Neuron (in vitro differentiated cells): Measurements from ENCODE around the gene WFIKKN2.
"Not testable (repeated sequence)": the region's sequence is repeated elsewhere in the genome, so short reads cannot be mapped to it uniquely, and the experiment has no call there.

Experiments
- H2AFZ ChIP-seq: one replicate; pipeline ENCODE4 v1.6.1; 2013; ENCODE audit warnings: low read depth, mild to moderate bottlenecking, inconsistent platforms, low read length, moderate library complexity
- H3K27me3 ChIP-seq: one replicate; pipeline ENCODE4 v1.6.1; 2013; ENCODE audit warnings: low read length; ENCODE audit not compliant: insufficient read depth
- H3K36me3 ChIP-seq: one replicate; pipeline ENCODE4 v1.6.1; 2013; ENCODE audit warnings: low read length; ENCODE audit not compliant: insufficient read depth
- H3K4me1 ChIP-seq: one replicate; pipeline ENCODE4 v1.6.1; 2013; ENCODE audit warnings: low read length; ENCODE audit not compliant: insufficient read depth
- H3K4me3 ChIP-seq: 2 replicates; pipeline ENCODE4 v1.5.1; 2013; ENCODE audit warnings: mild to moderate bottlenecking, low read length, moderate library complexity
- H3K9me3 ChIP-seq: one replicate; pipeline ENCODE4 v1.6.1; 2013; ENCODE audit warnings: low read length

WFIKKN2 gene

DNA sequence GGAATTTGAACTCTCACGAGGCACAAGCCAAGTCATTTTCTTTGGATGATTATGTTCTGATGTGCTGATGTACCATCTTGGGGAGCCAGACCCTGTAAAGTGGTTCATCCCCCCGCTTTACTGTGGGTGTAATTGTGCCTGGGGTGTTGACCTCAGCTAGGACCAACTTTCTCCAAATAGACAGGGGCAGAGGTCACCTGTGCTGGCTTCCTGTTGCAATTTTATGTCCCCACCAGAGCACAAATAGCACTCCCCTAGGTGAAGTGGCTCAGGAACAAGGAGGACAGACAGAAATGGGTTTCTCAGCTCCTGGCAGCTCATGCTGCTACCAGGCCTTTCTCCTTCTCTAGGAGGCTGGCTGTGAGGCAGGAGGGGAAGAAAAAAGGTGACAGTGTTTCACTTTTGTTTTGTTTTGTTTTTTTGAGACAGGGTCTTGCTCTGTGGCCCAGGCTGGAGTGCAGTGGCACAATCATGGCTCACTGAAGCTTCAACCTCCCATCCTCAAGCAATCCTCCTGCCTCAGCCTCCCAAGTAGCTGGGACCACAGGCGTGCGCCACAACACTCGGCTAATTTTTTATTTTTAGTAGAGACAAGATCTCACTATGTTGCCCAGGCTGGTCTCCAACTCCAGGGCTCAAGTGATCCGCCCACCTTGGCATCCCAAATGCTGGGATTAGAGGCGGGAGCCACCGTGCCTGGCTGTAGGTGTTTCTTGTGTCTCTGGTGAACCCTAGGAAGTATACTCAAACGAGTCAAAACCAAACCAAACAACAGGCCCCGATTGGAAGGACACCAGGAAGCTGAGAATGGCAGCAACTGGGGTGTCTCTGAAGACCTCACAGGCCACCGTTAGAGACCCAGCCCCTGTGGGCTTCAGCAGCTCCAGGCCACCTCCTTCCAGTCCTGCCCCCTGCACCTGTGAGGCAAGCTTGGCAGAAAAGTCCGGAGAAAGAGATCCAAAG, 32.5 kb upstream of the WFIKKN2 start:
- no peaks in the 10 kb centered on the region for H3K36me3 ChIP-seq
- no peak overlapping the region for H2AFZ ChIP-seq
- H3K4me1 ChIP-seq, result no peaks in the 10 kb centered on the region
- no peaks in the 10 kb centered on the region for H3K9me3 ChIP-seq
- no peak overlapping the region for H3K4me3 ChIP-seq
- H3K27me3 ChIP-seq, result no peaks in the 10 kb centered on the region

DNA sequence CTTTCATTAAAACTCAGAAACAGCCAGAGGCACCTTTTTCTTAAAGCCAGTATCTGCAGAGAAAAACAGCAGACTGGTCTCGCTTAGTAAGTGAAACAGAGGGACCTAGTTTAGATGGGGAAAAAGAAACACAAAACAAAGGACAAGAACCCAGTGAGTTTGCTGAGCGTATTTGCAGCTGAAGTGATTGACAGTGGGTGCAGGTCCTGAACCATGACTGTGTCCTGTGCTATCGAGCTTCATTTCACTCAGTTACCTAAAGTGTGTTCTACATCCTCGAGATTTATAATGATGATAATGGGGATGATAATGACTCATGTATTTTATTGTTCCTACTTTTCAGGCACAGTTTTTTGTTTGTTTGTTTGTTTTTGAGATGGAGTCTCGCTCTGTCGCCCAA, 31.7 kb upstream of the WFIKKN2 start:
- Histone ChIP-seq H3K4me3 (no peak overlapping the region), H3K4me1 (no peaks in the 10 kb centered on the region), H2AFZ (no peak overlapping the region), H3K36me3 (no peaks in the 10 kb centered on the region), H3K27me3 (no peaks in the 10 kb centered on the region), H3K9me3 (no peaks in the 10 kb centered on the region)

DNA sequence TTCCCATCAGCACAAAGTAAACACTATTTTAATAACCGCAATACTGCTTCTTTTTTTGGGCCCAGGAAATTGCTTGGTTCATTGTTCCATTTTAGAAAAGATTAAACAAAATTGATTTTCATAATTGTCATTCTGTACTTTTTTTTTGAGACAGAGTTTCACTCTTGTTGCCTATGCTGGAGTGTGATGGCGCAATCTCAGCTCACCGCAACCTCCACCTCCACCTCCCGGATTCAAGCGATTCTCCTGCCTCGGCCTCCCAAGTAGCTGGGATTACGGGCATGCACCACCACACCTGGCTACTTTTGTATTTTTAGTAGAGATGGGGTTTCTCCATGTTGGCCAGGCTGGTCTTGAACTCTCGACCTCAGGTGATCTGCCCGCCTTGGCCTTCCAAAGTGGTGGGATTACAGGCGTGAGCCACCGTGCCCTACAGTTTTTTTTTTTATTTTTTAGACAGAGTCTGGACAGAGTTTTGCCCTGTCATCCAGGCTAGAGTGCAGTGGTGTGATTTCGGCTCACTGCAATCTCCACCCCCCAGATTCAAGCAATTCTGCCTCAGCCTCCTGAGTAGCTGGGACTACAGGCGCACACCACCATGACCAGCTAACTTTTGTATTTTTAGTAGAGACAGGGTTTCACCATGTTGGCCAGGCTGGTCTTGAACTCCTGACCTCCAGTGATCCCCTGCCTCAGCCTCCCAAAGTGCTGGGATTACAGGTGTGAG, 30.5 kb upstream of the WFIKKN2 start:
- not testable (repeated sequence) for H3K9me3 ChIP-seq, H3K27me3 ChIP-seq, H2AFZ ChIP-seq, H3K4me3 ChIP-seq, H3K4me1 ChIP-seq, H3K36me3 ChIP-seq

DNA sequence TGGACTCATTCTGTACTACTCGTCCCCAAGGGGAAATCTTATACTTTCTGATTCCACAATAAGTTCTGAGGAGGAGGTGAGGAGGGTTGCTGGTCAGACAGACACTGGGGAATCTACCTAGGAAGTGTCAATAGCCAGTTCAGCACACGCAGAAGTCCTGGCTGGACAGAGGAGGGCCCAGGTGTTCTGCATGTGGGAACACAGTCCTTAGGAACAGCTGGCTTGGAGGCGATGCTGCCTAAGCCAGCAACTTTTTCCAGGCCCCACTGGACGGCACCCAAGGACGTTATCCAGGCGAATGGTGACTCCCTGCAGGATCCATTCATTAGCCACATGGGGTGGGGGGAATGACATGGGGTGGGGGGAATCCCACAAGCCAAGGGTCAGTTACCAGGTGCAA, 29.9 kb upstream of the WFIKKN2 start:
- H3K27me3 ChIP-seq, result no peaks in the 10 kb centered on the region
- H3K4me1 ChIP-seq, result no peaks in the 10 kb centered on the region
- no peak overlapping the region for H2AFZ ChIP-seq
- no peaks in the 10 kb centered on the region for H3K36me3 ChIP-seq
- no peak overlapping the region for H3K4me3 ChIP-seq
- no peaks in the 10 kb centered on the region for H3K9me3 ChIP-seq

GRCh38 chr17:50806141-50806643, 29.2 kb upstream of the WFIKKN2 start:
- Histone ChIP-seq H3K4me3 (no peak overlapping the region), H3K9me3 (no peaks in the 10 kb centered on the region), H3K27me3 (no peaks in the 10 kb centered on the region), H3K4me1 (no peaks in the 10 kb centered on the region), H3K36me3 (no peaks in the 10 kb centered on the region), H2AFZ (no peak overlapping the region)

- H3K4me3 ChIP-seq, result no peak overlapping the region
- no peaks in the 10 kb centered on the region for H3K36me3 ChIP-seq
Observed at GRCh38 chr17:50807009-50807408, 28.4 kb upstream of the WFIKKN2 start.

DNA sequence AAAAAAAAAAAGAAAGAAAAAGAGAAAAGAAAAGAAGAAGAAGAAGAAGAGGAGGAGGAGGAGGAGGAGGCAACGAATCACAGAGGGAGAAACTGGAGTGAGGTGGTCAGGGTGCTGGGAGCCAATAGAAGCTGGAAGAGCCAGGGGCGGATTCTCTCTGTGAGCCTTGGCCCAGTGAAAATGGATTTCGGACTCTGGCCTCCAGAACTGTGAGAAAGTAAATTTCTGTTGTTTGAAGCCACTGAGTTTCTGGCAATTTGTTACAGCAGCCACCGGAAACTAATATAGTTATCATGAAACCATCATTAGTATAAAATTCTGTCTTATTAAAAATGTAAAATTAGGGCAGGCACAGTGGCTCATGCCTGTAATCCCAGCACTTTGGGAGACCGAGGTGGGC, 27.7 kb upstream of the WFIKKN2 start:
- Histone ChIP-seq H3K4me3 (no peak overlapping the region), H3K4me1 (no peaks in the 10 kb centered on the region), H3K36me3 (no peaks in the 10 kb centered on the region), H2AFZ (no peak overlapping the region), H3K27me3 (no peaks in the 10 kb centered on the region), H3K9me3 (no peaks in the 10 kb centered on the region)

More at GRCh38 chr17:50807009-50807408, 28.4 kb upstream of the WFIKKN2 start:
- H2AFZ ChIP-seq, result no peak overlapping the region
- H3K9me3 ChIP-seq, result no peaks in the 10 kb centered on the region
- no peaks in the 10 kb centered on the region for H3K4me1 ChIP-seq
- H3K27me3 ChIP-seq, result no peaks in the 10 kb centered on the region

DNA sequence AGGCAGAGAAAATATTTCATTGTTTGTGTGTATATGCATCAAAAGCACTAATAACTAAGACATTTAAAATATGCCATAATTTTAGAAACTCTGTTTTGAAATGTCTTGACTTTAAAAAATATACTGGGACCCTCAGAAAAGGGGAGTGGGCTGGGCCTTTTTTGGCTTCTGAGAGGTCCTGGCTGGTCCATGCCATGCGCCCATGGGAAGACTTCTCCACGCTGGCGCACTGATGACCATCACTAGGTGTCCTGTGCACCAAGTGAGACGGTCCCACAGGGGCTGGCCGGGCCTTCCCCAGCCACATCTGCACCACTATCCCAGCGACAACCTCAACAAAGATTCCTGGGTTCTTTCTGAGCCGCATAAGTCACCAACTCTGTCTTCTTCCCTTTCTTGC, 27.0 kb upstream of the WFIKKN2 start:
- no peaks in the 10 kb centered on the region for H3K27me3 ChIP-seq
- no peak overlapping the region for H2AFZ ChIP-seq

GRCh38 chr17:50808888-50809287, 26.5 kb upstream of the WFIKKN2 start:
- H3K36me3 ChIP-seq, result no peaks in the 10 kb centered on the region
- H3K4me3 ChIP-seq, result no peak overlapping the region
- no peaks in the 10 kb centered on the region for H3K4me1 ChIP-seq
- H3K27me3 ChIP-seq, result no peaks in the 10 kb centered on the region
- no peak overlapping the region for H2AFZ ChIP-seq
- no peaks in the 10 kb centered on the region for H3K9me3 ChIP-seq

More for the DNA sequence above, 27.0 kb upstream of the WFIKKN2 start:
- Histone ChIP-seq H3K36me3 (no peaks in the 10 kb centered on the region), H3K9me3 (no peaks in the 10 kb centered on the region), H3K4me3 (no peak overlapping the region), H3K4me1 (no peaks in the 10 kb centered on the region)

DNA sequence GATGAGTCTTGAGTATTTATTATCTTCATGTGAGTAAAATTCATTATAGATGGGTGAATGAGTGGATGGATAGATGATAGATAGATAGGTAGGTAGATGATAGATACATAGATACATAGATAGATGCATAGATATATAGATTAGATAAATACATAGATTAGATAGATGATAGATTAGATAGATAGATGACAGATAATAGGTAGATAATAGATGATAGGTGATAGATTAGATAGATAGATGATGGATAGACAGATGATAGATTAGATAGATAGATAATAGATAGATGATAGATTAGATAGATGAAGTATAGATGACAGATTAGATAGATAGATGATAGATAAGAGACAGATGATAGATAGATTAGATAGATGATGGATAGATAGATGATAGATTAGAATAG, 21.8 kb upstream of the WFIKKN2 start:
- H3K4me1 ChIP-seq, result no peaks in the 10 kb centered on the region

DNA sequence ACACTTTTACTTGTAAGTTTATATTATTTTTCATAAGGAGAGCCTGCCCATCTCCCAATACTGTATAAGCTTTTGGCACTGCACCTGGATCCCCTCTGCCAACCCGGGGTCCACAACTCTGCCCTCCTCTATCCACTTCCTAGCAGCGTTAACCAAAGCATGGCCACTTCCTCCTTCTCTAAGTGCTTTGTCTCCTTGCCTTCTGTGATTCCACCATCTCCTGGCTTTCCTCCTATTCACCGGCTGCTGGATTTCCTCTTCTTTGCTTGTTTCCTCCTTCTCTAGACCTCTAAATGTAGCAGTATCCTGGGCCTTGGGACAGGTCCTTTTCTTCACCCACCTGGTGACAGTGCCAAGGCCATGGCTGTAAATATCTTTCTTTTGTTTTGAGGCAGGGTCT, 20.0 kb upstream of the WFIKKN2 start:
- no peak overlapping the region for H3K4me3 ChIP-seq

More for the DNA sequence above, 21.8 kb upstream of the WFIKKN2 start:
- Histone ChIP-seq H3K9me3 (no peaks in the 10 kb centered on the region), H3K4me3 (no peak overlapping the region), H3K27me3 (no peaks in the 10 kb centered on the region), H3K36me3 (no peaks in the 10 kb centered on the region), H2AFZ (no peak overlapping the region)

DNA sequence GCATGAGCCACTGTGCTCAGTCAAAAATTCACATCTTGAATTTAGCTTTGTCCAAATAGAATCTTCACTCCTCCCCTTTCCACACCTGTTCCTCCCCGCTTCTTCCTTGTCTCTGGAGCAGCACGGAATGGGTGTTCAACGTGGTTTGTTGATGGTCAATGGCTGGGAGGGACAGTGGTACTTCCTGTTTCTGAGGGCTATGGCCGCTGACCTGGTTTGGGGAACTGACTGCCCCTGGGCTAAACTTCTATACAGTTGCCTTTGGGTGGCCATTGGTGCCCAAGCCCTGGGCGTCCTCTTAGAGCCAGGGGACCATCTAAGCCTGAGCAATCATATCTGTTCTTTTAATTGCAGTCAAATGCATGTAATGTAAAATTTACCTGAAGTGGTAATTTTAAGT, 19.1 kb upstream of the WFIKKN2 start:
- Histone ChIP-seq H3K27me3 (no peaks in the 10 kb centered on the region), H2AFZ (no peak overlapping the region), H3K4me3 (no peak overlapping the region), H3K9me3 (no peaks in the 10 kb centered on the region), H3K4me1 (no peaks in the 10 kb centered on the region), H3K36me3 (no peaks in the 10 kb centered on the region)

More for the DNA sequence above, 20.0 kb upstream of the WFIKKN2 start:
- Histone ChIP-seq H2AFZ (no peak overlapping the region), H3K9me3 (no peaks in the 10 kb centered on the region), H3K4me1 (no peaks in the 10 kb centered on the region), H3K36me3 (no peaks in the 10 kb centered on the region), H3K27me3 (no peaks in the 10 kb centered on the region)
